Keratinocyte (primary cell): Measurements from ENCODE around the gene SIK3. TPM values are rescaled to one million over a fixed set of nuclear protein-coding genes. Genes with fewer than 3 reads are reported as not detected.
A peak's percentile ranks its signal among the peaks of the same experiment; 100 is the strongest.

Source experiments
- DNase-seq: peaks from one replicate; pipeline ENCODE4 v3.0.0-alpha.2; 2011; ENCODE audit warnings: low read depth, missing footprints, low spot score
- FAIRE-seq: peaks from 2 replicates; lab custom pipeline; 2011; peaks lifted over from hg19 to GRCh38; lab: Jason Lieb, UNC
- H2AFZ ChIP-seq: 2 replicates; pipeline ENCODE4 v1.6.0; 2012; ENCODE audit warnings: low read length, control low read depth, inconsistent platforms; ENCODE audit not compliant: control insufficient read depth
- H3K27ac ChIP-seq: 2 replicates; pipeline ENCODE4 v1.5.1; 2011; ENCODE audit warnings: low read length; ENCODE audit not compliant: control insufficient read depth, insufficient read depth
- H3K27me3 ChIP-seq: 3 replicates; pipeline ENCODE4 v1.6.0; 2011; ENCODE audit warnings: low read length; ENCODE audit not compliant: control insufficient read depth, insufficient read depth; ENCODE audit errors: extremely low read depth
- H3K36me3 ChIP-seq, 2 experiments: 2 replicates in 1 of 2; 3 replicates in 1 of 2; pipeline ENCODE4 v1.5.1; 2011; ENCODE audit warnings: low read length in 2 of 2, mild to moderate bottlenecking in 1 of 2; ENCODE audit not compliant: control insufficient read depth in 2 of 2, insufficient read depth in 2 of 2; ENCODE audit errors: extremely low read depth in 1 of 2
- H3K4me1 ChIP-seq: 3 replicates; pipeline ENCODE4 v1.5.1; 2011; ENCODE audit warnings: low read length; ENCODE audit not compliant: control insufficient read depth, insufficient read depth; ENCODE audit errors: extremely low read depth
- H3K4me2 ChIP-seq: 3 replicates; pipeline ENCODE4 v1.6.0; 2011; ENCODE audit warnings: low read depth, low read length; ENCODE audit not compliant: control insufficient read depth, insufficient read depth; ENCODE audit errors: extremely low read depth
- H3K4me3 ChIP-seq, 3 experiments: fragments of 200-600 bp in 1 of 3; sonication (generic) in 1 of 3; 2 replicates in 2 of 3; 3 replicates in 1 of 3; pipeline ENCODE4 v1.5.1; 2011 to 2016; ENCODE audit warnings: low read length in 3 of 3, mild to moderate bottlenecking in 3 of 3, control low read depth in 2 of 3, inconsistent platforms in 1 of 3, low read depth in 1 of 3, mixed read lengths in 1 of 3, mixed run types in 1 of 3, moderate library complexity in 1 of 3; ENCODE audit not compliant: control insufficient read depth in 2 of 3, insufficient read depth in 2 of 3; ENCODE audit errors: extremely low read depth in 1 of 3
- H3K79me2 ChIP-seq: 2 replicates; pipeline ENCODE4 v1.6.0; 2012; ENCODE audit warnings: low read length; ENCODE audit not compliant: control insufficient read depth, insufficient read depth
- H3K9ac ChIP-seq: 3 replicates; pipeline ENCODE4 v1.6.0; 2011; ENCODE audit warnings: low read length; ENCODE audit not compliant: control insufficient read depth, insufficient read depth; ENCODE audit errors: extremely low read depth
- H3K9me1 ChIP-seq: 3 replicates; pipeline ENCODE4 v1.6.0; 2011; ENCODE audit warnings: low read length; ENCODE audit not compliant: control insufficient read depth, insufficient read depth; ENCODE audit errors: extremely low read depth
- H3K9me3 ChIP-seq: 2 replicates; pipeline ENCODE4 v1.5.1; 2012; ENCODE audit warnings: low read depth, low read length; ENCODE audit not compliant: control insufficient read depth
- H4K20me1 ChIP-seq: 3 replicates; pipeline ENCODE4 v1.6.0; 2011; ENCODE audit warnings: low read length; ENCODE audit not compliant: control insufficient read depth, insufficient read depth; ENCODE audit errors: extremely low read depth
- CTCF ChIP-seq, 3 experiments: IDR thresholded peaks in 1 of 3; conservative IDR thresholded peaks in 1 of 3; optimal IDR thresholded peaks in 1 of 3; 2 replicates in 2 of 3; 3 replicates in 1 of 3; pipeline versions ENCODE3 to v1.5.1; 2011; ENCODE audit warnings: low read length in 3 of 3, mild to moderate bottlenecking in 3 of 3, moderate library complexity in 2 of 3, control low read depth in 1 of 3, inconsistent platforms in 1 of 3; ENCODE audit not compliant: insufficient read depth in 2 of 3; ENCODE audit errors: extremely low read depth in 1 of 3
- EZH2 ChIP-seq: IDR thresholded peaks from one replicate; pipeline ENCODE4 v1.6.1; 2012; ENCODE audit warnings: inconsistent platforms, mild to moderate bottlenecking, low read length, moderate library complexity
- dilution Hi-C: fragments of 300-500 bp; cut with MboI; formaldehyde crosslinking; loops from one replicate; pipeline ENCODE4 v1.7.0; 2020; ENCODE audit warnings: low sequenced_read_pairs; ENCODE audit not compliant: extremely low pct_ligation_motif_present
- polyA plus RNA-seq, 5 experiments: library from polyadenylated mRNA; depleted of rRNA in 3 of 5; stranded (reverse) in 3 of 5; stranded (forward) in 1 of 5; unstranded in 1 of 5; fragments of >200 nt; gene quantifications; 1 replicate in 1 of 5; 2 replicates in 3 of 5; 3 replicates in 1 of 5; pipeline versions ENCODE4 v1.2.1 to v1.2.3, GENCODE V29; 2011 to 2012; ENCODE audit warnings: missing spikeins in 2 of 5, low read depth in 1 of 5, low replicate concordance in 1 of 5

Gene SIK3
- polyA plus RNA-seq, 1 donor (not counting 4 experiments of a cell fraction or from before 2014, with no cell fraction given), result 8.2 TPM

- peak overlapping the region; percentile 81 for H3K27ac ChIP-seq
- no peaks in the 10 kb centered on the region for H3K27me3 ChIP-seq
- peak overlapping the region; percentile 62 for H3K4me2 ChIP-seq
- peaks cover 5 to 21% of the 10 kb centered on the region in 2 experiments for H3K36me3 ChIP-seq
- peaks cover 2% of the 10 kb centered on the region for H3K9me1 ChIP-seq
- peaks cover 38% of the 10 kb centered on the region for H3K4me1 ChIP-seq
- H3K9ac ChIP-seq, result peak overlapping the region; percentile 41
- FAIRE-seq, result peak; percentile 98
- H3K4me3 ChIP-seq, result no peak overlapping the region
- peak; percentile 76 for DNase-seq
- no peaks in the 10 kb centered on the region for H3K79me2 ChIP-seq
- TF ChIP-seq EZH2 (no peak), CTCF (optimal IDR thresholded peaks at IDR 0.05 in 1 of 3, IDR thresholded peaks at IDR 0.05 in 1 of 3, conservative IDR thresholded peaks at IDR 0.05 in 1 of 3; ENCODE audit: extremely low read depth in 1 of 3, insufficient read depth in 2 of 3, low read length in 3 of 3) (no peak)
- no peak overlapping the region for H2AFZ ChIP-seq
- no peaks in the 10 kb centered on the region for H3K9me3 ChIP-seq
- dilution Hi-C loops, result no loop called here
- H4K20me1 ChIP-seq, result no peaks in the 10 kb centered on the region
These were observed 244.7 kb downstream of the SIK3 start for GRCh38 chr11:116853461-116854073.

GRCh38 chr11:116852261-116853031 lies 245.8 kb downstream of the SIK3 start:
- Histone ChIP-seq H3K27me3 (no peaks in the 10 kb centered on the region), H3K79me2 (no peaks in the 10 kb centered on the region), H2AFZ (no peak overlapping the region), H3K27ac (peak overlapping the region; percentile 81), H3K9me3 (no peaks in the 10 kb centered on the region), H3K4me2 (peak overlapping the region; percentile 62), H3K9me1 (peaks cover 2% of the 10 kb centered on the region), H3K4me3 (no peak overlapping the region), H3K36me3 (peaks cover 7 to 15% of the 10 kb centered on the region in 2 experiments), H3K4me1 (peaks cover 38% of the 10 kb centered on the region), H3K9ac (no peak overlapping the region), H4K20me1 (no peaks in the 10 kb centered on the region)
- dilution Hi-C loops, result no loop called here
- TF ChIP-seq EZH2 (no peak), CTCF (optimal IDR thresholded peaks at IDR 0.05 in 1 of 3, IDR thresholded peaks at IDR 0.05 in 1 of 3, conservative IDR thresholded peaks at IDR 0.05 in 1 of 3; ENCODE audit: extremely low read depth in 1 of 3, insufficient read depth in 2 of 3, low read length in 3 of 3) (no peak)
- no peak for DNase-seq
- FAIRE-seq, result peak; percentile 52
